H1 (cell line): ENCODE results near the gene GTF2H3. TPM values are rescaled to one million over a fixed set of nuclear protein-coding genes. Genes with fewer than 3 reads are reported as not detected.

Source experiments
- CBX8 ChIP-seq: fragments of 300-800, 300-1000 bp; sonication (generic); IDR thresholded peaks from 2 replicates; pipeline ENCODE4 v1.7.1; 2016; ENCODE audit warnings: low read depth, low read length, borderline replicate concordance
- CHD7 ChIP-seq: fragments of 300-600 bp; sonication (generic); IDR thresholded peaks from 2 replicates; pipeline ENCODE4 v1.7.1; 2012; ENCODE audit warnings: low read length, moderate library complexity, mild to moderate bottlenecking, inconsistent platforms; ENCODE audit not compliant: insufficient replicate concordance
- KDM5A ChIP-seq: fragments of 200-600 bp; IDR thresholded peaks from 2 replicates; pipeline ENCODE4 v1.7.1; 2012; ENCODE audit warnings: mild to moderate bottlenecking, low read length, inconsistent platforms, mixed read lengths
- polyA plus RNA-seq, 7 experiments: library from polyadenylated mRNA; depleted of rRNA in 3 of 7; stranded (reverse) in 5 of 7; unstranded in 2 of 7; fragments of >200 nt in 5 of 7; fragments of 200-250 nt in 2 of 7; gene quantifications; 1 replicate in 5 of 7; 2 replicates in 1 of 7; 4 replicates in 1 of 7; pipeline versions ENCODE4 v1.2.1 to v1.2.3, GENCODE V29; 2011 to 2013; ENCODE audit warnings: missing spikeins in 2 of 7, mixed read lengths in 2 of 7
- total RNA-seq: library from RNA; stranded (reverse); fragmentation: NEBNext Ultra II Directional; extraction: Animal tissue kit (Norgen Biotek cat#: 25700); gene quantifications from 2 replicates; pipeline ENCODE4 v1.2.1, GENCODE V29; 2021

GTF2H3 gene
- total and polyA plus RNA-seq, 2 of the 8 experiments (the other 6 are each of a cell fraction or from before 2014, with no cell fraction given) = 21.0 to 32.1 TPM

GRCh38 chr12:123614110-123614509, 19.5 kb upstream of the GTF2H3 start (continued):
- no peak for TF ChIP-seq CHD7
- TF ChIP-seq CBX8 = no peak
- TF ChIP-seq KDM5A = no peak
